ENCODE results near the gene XK. TPM values are rescaled to one million over a fixed set of nuclear protein-coding genes. Genes with fewer than 3 reads are reported as not detected.

The XK gene
- total RNA-seq, 6 experiments from 2014 or later, result 0.56 to 4.5 (median 1.6) TPM

- no peak overlapping the region for H3K27ac ChIP-seq
- ATAC-seq (no peak), DNase-seq (no peak)
- intact Hi-C loops (cut with DNase I), result no loop called here
- no peaks in the 10 kb centered on the region for H3K36me3 ChIP-seq
- H3K27me3 ChIP-seq, result no peaks in the 10 kb centered on the region
- H3K4me1 ChIP-seq, result no peaks in the 10 kb centered on the region
- TF ChIP-seq POLR2A (IDR thresholded peaks at IDR 0.05) (no peak), CTCF (IDR thresholded peaks at IDR 0.05) (no peak)
- H3K4me3 ChIP-seq, result no peak overlapping the region
- H3K9me3 ChIP-seq, result no peaks in the 10 kb centered on the region
These were observed 19.1 kb upstream of the XK start for GRCh38 chrX:37666516-37666915.

- H3K4me1 ChIP-seq, result no peaks in the 10 kb centered on the region
- WGBS (ENCODE audit: insufficient coverage, low coverage, low lambda C conversion rate, missing lambda C conversion rate), result 78% methylated on average over 6 of the region's 6 CpGs
- DNase-seq (no peak), ATAC-seq (no peak)
- intact Hi-C loops (cut with DNase I), result no loop called here
- H3K9me3 ChIP-seq, result no peaks in the 10 kb centered on the region
- H3K27me3 ChIP-seq, result no peaks in the 10 kb centered on the region
- no peaks in the 10 kb centered on the region for H3K36me3 ChIP-seq
- H3K27ac ChIP-seq, result no peak overlapping the region
- no peak overlapping the region for H3K4me3 ChIP-seq
- TF ChIP-seq CTCF (IDR thresholded peaks at IDR 0.05) (no peak), POLR2A (IDR thresholded peaks at IDR 0.05) (no peak)
These were observed 18.4 kb upstream of the XK start for GRCh38 chrX:37667141-37667540.

GRCh38 chrX:37672563-37672962 lies 13.0 kb upstream of the XK start:
- no peaks in the 10 kb centered on the region for H3K27me3 ChIP-seq
- no peaks in the 10 kb centered on the region for H3K4me1 ChIP-seq
- H3K9me3 ChIP-seq, result no peaks in the 10 kb centered on the region
- H3K4me3 ChIP-seq, result no peak overlapping the region
- no peaks in the 10 kb centered on the region for H3K36me3 ChIP-seq
- no peak for TF ChIP-seq POLR2A (IDR thresholded peaks at IDR 0.05)
- no peak for ATAC-seq
- H3K27ac ChIP-seq, result no peak overlapping the region
- intact Hi-C loops (cut with DNase I), result no loop called here
- WGBS (ENCODE audit: insufficient coverage, low coverage, low lambda C conversion rate, missing lambda C conversion rate), result 34% methylated on average over 4 of the region's 4 CpGs
- DNase-seq, result no peak

- DNase-seq (no peak), ATAC-seq (no peak)
- intact Hi-C loops (cut with DNase I), result no loop called here
- TF ChIP-seq CTCF (IDR thresholded peaks at IDR 0.05) (no peak), POLR2A (IDR thresholded peaks at IDR 0.05) (no peak)
- Histone ChIP-seq H3K9me3 (no peaks in the 10 kb centered on the region), H3K27me3 (no peaks in the 10 kb centered on the region), H3K4me1 (no peaks in the 10 kb centered on the region), H3K27ac (no peak overlapping the region), H3K4me3 (no peak overlapping the region), H3K36me3 (no peaks in the 10 kb centered on the region)
These were observed 8.8 kb upstream of the XK start for GRCh38 chrX:37676811-37677210.

GRCh38 chrX:37677243-37677642 lies 8.3 kb upstream of the XK start:
- H3K9me3 ChIP-seq, result no peaks in the 10 kb centered on the region
- 13% methylated on average over 1 of the region's 1 CpG for WGBS (ENCODE audit: insufficient coverage, low coverage, low lambda C conversion rate, missing lambda C conversion rate)
- no peak for ATAC-seq
- no peak for DNase-seq
- intact Hi-C loops (cut with DNase I), result no loop called here
- H3K4me3 ChIP-seq, result no peak overlapping the region
- H3K27me3 ChIP-seq, result no peaks in the 10 kb centered on the region
- TF ChIP-seq POLR2A (IDR thresholded peaks at IDR 0.05), result no peak
- TF ChIP-seq CTCF (IDR thresholded peaks at IDR 0.05), result no peak
- H3K36me3 ChIP-seq, result no peaks in the 10 kb centered on the region
- H3K27ac ChIP-seq, result no peak overlapping the region
- no peaks in the 10 kb centered on the region for H3K4me1 ChIP-seq

Data from right lobe of liver (tissue), 6 donors.